Measurements from ENCODE around the gene MADD. TPM values are rescaled to one million over a fixed set of nuclear protein-coding genes. Genes with fewer than 3 reads are reported as not detected.

Gene MADD
- total RNA-seq, 1 experiment from 2014 or later, result 31.2 TPM

GRCh38 chr11:47379317-47379716 lies 109.4 kb downstream of the MADD start:
- Histone ChIP-seq H3K79me2 (ENCODE audit: low read length) (peaks cover 46% of the 10 kb centered on the region), H3K4me2 (ENCODE audit: low read depth, low read length, poor library complexity, severe bottlenecking) (peak overlapping the region; percentile 84)

More at GRCh38 chr11:47379317-47379716, 109.4 kb downstream of the MADD start:
- Histone ChIP-seq H3K36me3 (ENCODE audit: insufficient read depth, low read length) (peaks cover 14% of the 10 kb centered on the region), H3K27ac (ENCODE audit: low read length) (peak overlapping the region; percentile 93), H3K9ac (ENCODE audit: low read length) (peak overlapping the region; percentile 90; the same call in 1 of the 2 replicates), H3K4me1 (ENCODE audit: low read length) (peaks cover 35% of the 10 kb centered on the region), H3K9me2 (replicated peaks; ENCODE audit: insufficient read depth, low read length) (no peaks in the 10 kb centered on the region), H2AFZ (ENCODE audit: low read length) (no peak overlapping the region), H3K27me3 (ENCODE audit: low read length) (no peaks in the 10 kb centered on the region), H4K20me1 (ENCODE audit: insufficient read depth, low read depth, low read length) (peaks cover 17% of the 10 kb centered on the region), H3K4me3 (ENCODE audit: low read length) (no peak overlapping the region), H3K9me3 (ENCODE audit: low read length) (no peaks in the 10 kb centered on the region)
- no peak for DNase-seq

Other genes with a start within 250 kb of the MADD start
- 68.6 and 139 TPM in 2 replicates for gene ARFGAP2, start 93.3 kb upstream of the MADD start, total RNA-seq (2014; rRNA removed; shearing (Covaris generic); ENCODE audit: low replicate concordance)
- 1.1 and 5.9 TPM in 2 replicates for gene PACSIN3, start 83.7 kb upstream of the MADD start, total RNA-seq (2014; rRNA removed; shearing (Covaris generic); ENCODE audit: low replicate concordance)
- 21.1 and 26.4 TPM in 2 replicates for gene DDB2, start 55.2 kb upstream of the MADD start, total RNA-seq (2014; rRNA removed; shearing (Covaris generic); ENCODE audit: low replicate concordance)
- gene ACP2, start 21.3 kb upstream of the MADD start, total RNA-seq (2014; rRNA removed; shearing (Covaris generic); ENCODE audit: low replicate concordance), result 20.7 and 42.1 TPM in 2 replicates
- 6.9 and 15.8 TPM in 2 replicates for gene NR1H3, start 12.1 kb upstream of the MADD start, total RNA-seq (2014; rRNA removed; shearing (Covaris generic); ENCODE audit: low replicate concordance)
- gene MYBPC3, start 82.6 kb downstream of the MADD start, total RNA-seq (2014; rRNA removed; shearing (Covaris generic); ENCODE audit: low replicate concordance), result 0.67 and 0.72 TPM in 2 replicates
- gene SPI1, start 108.4 kb downstream of the MADD start, total RNA-seq (2014; rRNA removed; shearing (Covaris generic); ENCODE audit: low replicate concordance), result 114 and 198 TPM in 2 replicates
- 24.9 and 32.8 TPM in 2 replicates for gene SLC39A13, start 138.5 kb downstream of the MADD start, total RNA-seq (2014; rRNA removed; shearing (Covaris generic); ENCODE audit: low replicate concordance)
- 40.6 and 119 TPM in 2 replicates for gene PSMC3, start 156.3 kb downstream of the MADD start, total RNA-seq (2014; rRNA removed; shearing (Covaris generic); ENCODE audit: low replicate concordance)
- gene RAPSN, start 179.0 kb downstream of the MADD start, total RNA-seq (2014; rRNA removed; shearing (Covaris generic); ENCODE audit: low replicate concordance), result 0.52 and 4.5 TPM in 2 replicates

Measured in Karpas-422 (cell line).